ENCODE data around the gene CLDND2. TPM values are rescaled to one million over a fixed set of nuclear protein-coding genes. Genes with fewer than 3 reads are reported as not detected.

The CLDND2 gene
- total and polyA plus RNA-seq, 2 experiments from 2014 or later: 7.7 TPM; not detected in 1

GRCh38 chr19:51327066-51328001 lies 41.5 kb downstream of the CLDND2 start:
- Mint-ChIP-seq H3K9me3 (no peaks in the 10 kb centered on the region; the same call in 2 of the 3 replicates), H3K36me3 (ENCODE audit: low read depth) (peaks cover 34% of the 10 kb centered on the region), H3K27me3 (ENCODE audit: insufficient read depth, low read depth, poor library complexity) (peaks cover 24% of the 10 kb centered on the region), H3K27ac (0 out of 2 replicates have a peak overlapping the region, but pooled peaks have one; percentile 60), H3K4me3 (peak overlapping the region; percentile 68), H3K4me1 (peaks cover 18% of the 10 kb centered on the region)
- Histone ChIP-seq H3F3A (replicated peaks; ENCODE audit: low read depth) (no peaks in the 10 kb centered on the region), H3K4me1 (ENCODE audit: insufficient read depth) (peaks cover 10% of the 10 kb centered on the region; the same call in 1 of the 2 replicates), H3K4me2 (peak overlapping the region; percentile 95), H4K20me1 (replicated peaks; ENCODE audit: insufficient read depth) (0 out of 2 replicates have a peak, but pooled peaks cover 2% of the 10 kb centered on the region), H3K9me2 (ENCODE audit: insufficient read depth) (no peaks in the 10 kb centered on the region), H3K79me2 (replicated peaks; ENCODE audit: insufficient read depth) (no peaks in the 10 kb centered on the region), H3K27ac (ENCODE audit: low read depth) (no peak overlapping the region), H2AFZ (peak overlapping the region; percentile 91), H3K27me3 (ENCODE audit: insufficient read depth) (peaks cover 17% of the 10 kb centered on the region), H3K4me3 (peak overlapping the region; percentile 69), H3K36me3 (ENCODE audit: insufficient read depth) (0 out of 2 replicates have a peak, but pooled peaks cover 6% of the 10 kb centered on the region)
- TF ChIP-seq CREB1 (CRISPR knock-in tag; IDR thresholded peaks at IDR 0.05; ENCODE audit: low read depth) (peak; percentile 47; the same call in 1 of the 2 replicates), POLR2AphosphoS5 (IDR thresholded peaks at IDR 0.05; ENCODE audit: low read depth) (peak; percentile 73), JUNB (IDR thresholded peaks at IDR 0.05; ENCODE audit: unreplicated experiment) (no peak), NANOG (IDR thresholded peaks at IDR 0.05; ENCODE audit: borderline replicate concordance) (no peak), STAT1 (IDR thresholded peaks at IDR 0.05; ENCODE audit: unreplicated experiment) (no peak), ETS1 (IDR thresholded peaks at IDR 0.05) (no peak), ZNF462 (CRISPR knock-in tag; IDR thresholded peaks at IDR 0.05) (no peak), CTCF (conservative IDR thresholded peaks at IDR 0.05; ENCODE audit: low read depth in 2 of 2) (peak; percentile 29 to 59; a peak in 3 of 4 replicates), REST (IDR thresholded peaks at IDR 0.05; ENCODE audit: unreplicated experiment) (peak; percentile 36)
- peak; percentile 92 for DNase-seq (ENCODE audit: low spot score)
- peak; percentile 83 for ATAC-seq

Data from GM23338 (cell line).